HG02973 (cell line): ENCODE data around the gene C19orf85.
"Not testable (repeated sequence)": the region's sequence is repeated elsewhere in the genome, so short reads cannot be mapped to it uniquely, and the experiment has no call there.

Source experiments
- ATAC-seq: cut with Tn5 transposase; IDR thresholded peaks from one replicate; pipeline ENCODE4 v1.9.1; 2021; ENCODE audit warnings: moderate library complexity; ENCODE audit not compliant: unreplicated experiment

Gene C19orf85

DNA sequence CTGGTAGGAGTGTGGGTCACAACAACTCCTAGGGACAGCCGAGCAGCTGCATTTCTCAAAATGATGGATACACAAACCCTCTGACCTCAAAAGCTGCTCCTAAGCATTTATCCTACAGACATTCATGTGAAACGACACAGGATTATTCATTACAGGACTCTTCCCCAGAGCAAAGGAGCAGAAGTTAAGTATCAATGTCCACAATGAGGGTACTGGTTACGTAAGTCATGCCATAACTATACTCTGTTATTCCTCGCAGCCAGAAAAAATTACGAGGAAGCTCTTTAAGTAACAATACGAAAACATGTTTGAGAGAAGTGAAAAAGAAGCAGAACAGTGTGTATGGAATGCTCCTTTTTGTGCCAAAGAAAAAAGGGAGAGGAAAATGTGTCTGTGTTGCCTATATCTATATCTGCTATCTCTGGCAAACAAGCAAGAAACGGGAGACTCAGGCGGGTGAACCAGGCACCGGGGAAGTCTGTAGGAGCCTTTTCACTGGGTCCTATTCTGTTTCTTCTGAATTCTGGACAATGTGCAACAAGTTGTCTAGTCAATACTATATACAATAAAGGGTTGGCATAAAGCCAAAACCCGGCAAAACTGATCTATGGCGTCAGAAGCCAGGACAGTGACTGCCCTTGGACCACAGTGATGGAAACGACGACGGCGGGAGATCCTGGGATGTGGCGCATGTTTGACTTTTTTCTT lies 4.4 kb downstream of the C19orf85 start:
- no peak for ATAC-seq

- ATAC-seq: no peak
Measured at GRCh38 chr19:55459551-55459949, 5.0 kb downstream of the C19orf85 start.

DNA sequence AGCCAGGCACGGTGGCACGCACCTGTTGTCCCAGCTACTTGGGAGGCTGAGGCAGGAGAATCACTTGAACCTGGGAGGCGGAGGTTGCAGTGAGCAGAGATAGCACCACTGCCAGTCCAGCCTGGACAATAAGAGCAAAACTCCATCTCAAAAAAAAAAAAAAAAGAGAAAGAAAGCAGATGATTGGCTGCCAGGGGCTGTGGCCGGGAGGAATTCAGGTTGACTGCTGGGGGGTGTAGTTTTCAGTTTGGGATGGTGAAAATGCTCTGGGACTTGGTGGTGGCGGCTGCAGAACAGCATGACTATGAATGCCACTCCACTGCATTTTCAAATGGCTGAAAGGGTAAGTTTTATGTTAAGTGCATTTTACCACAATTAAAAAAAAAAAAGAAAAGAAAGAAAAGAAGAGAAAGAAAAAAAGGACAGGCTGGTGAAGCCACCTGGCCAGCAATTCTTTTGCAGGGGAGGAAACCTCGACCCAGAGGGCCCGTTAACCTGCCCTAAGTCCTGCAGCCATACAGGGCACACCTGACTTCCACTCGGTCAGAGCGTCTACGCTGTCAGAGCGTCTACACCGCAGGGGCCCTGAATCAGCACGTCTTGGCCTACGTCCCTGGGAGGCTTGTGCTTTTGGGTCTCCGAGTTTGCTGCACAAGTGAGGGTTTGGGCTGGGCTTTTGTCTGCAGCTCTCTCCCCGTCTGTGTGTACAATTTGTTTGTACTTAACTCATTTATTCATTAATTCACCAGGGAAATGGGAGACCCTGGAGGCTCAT lies 6.7 kb downstream of the C19orf85 start:
- ATAC-seq: no peak

GRCh38 chr19:55456347-55456746 lies 8.2 kb downstream of the C19orf85 start:
- no peak for ATAC-seq

- ATAC-seq: no peak
Measured at GRCh38 chr19:55455576-55456235, 8.8 kb downstream of the C19orf85 start.

DNA sequence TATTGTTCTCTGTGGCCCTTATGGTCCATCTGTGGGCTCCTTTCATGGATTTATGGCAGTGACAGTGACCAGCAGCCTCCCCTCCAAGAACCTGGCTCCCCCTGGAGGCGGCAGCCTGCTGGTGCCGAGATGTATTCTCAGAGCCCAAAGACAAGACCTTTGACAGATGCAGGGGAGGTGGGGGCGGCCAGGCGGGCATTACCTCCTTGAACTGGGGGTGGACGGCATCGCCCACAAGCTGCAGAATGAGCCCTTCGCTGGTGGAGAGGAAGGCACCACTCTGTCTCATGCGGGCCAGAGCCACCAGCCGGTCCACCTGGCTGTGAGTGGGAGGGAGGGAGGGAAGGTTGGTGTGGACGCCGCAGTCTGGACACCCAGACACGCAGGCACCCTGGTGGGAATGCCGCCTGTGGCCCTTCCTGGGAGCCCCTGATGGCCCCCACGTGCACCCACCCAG lies 9.7 kb downstream of the C19orf85 start:
- ATAC-seq: no peak

GRCh38 chr19:55453511-55454260 lies 10.9 kb downstream of the C19orf85 start:
- no peak for ATAC-seq

- no peak for ATAC-seq
Measured at GRCh38 chr19:55452749-55453346, 11.7 kb downstream of the C19orf85 start.

DNA sequence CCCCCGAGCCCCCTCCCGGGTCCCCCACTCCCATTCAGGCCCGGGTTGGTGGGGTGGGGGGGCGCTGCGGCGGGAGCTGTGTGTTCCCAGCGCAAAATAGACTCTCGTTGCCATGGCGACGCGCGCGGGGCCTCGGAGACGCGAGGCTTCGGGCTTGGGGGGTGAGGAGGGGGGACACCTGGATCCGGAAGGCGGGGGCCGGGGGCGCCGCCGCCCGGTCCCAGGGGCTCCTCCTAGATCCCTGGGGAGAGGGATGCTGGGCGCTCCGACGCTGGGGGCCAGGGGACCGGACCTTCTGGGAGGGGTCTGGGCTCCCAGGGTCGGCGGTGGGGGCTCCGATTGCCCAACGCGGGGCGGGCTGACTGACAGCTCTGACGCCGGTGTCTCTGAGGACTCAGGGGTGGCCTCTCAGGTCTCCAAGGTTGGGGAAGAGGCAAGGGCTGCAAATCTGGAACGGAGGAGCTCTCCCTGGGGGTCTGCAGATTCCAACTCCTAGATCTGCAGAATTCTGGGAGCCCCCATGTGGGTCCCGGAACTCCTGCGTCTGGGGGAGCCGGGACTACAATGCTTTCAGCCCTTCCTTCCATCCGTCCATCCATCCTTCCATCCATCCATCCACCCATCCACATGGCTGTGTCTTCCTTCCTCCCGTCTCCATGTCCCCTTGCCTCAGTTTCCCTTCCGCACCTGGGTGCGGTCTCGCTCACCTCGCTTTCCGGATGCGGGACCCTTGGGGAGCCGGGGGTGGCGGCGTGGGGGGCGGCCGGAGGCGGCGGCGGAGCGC lies 12.4 kb downstream of the C19orf85 start:
- ATAC-seq: no peak

GRCh38 chr19:55451163-55451964 lies 13.2 kb downstream of the C19orf85 start:
- no peak for ATAC-seq

DNA sequence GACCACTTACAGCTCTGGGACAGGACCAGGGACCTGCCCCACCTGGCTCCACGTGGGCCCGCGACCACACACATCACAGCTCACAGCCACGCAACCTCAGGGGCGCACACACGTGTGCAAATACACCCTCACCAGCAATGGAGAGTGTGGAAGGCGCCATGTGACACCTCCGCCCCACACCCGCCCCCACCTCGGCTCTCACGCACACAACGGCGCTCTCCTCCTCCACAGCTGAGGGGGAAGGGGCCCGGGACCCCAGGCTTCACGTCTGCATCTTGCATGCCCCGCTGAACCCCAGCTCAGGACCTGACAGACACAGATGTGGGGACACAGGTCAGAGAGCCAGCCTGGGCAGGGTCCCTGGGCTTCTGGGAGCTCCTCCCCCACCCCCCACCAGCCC lies 15.1 kb downstream of the C19orf85 start:
- no peak for ATAC-seq

GRCh38 chr19:55448175-55448490 lies 16.4 kb downstream of the C19orf85 start:
- ATAC-seq: not testable (repeated sequence)

GRCh38 chr19:55447421-55448174 lies 17.0 kb downstream of the C19orf85 start:
- no peak for ATAC-seq

DNA sequence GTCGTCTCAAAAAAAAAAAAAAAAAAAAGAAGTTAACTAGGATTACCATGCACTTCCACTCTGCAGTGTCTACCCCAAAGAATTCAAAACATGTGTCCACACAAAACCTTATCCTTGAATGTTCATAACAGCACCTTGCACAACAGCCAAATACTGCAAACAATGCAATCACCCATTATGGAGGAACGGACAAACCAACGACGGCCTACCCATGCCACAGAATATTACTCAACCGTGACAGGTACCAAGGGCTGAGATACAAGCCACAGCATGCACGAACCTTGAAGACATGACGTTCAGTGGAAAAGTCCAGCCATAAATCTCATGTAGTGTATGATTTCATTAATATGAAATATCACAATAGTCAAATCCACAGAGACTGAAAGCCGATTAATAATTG lies 18.5 kb downstream of the C19orf85 start:
- no peak for ATAC-seq

- no peak for ATAC-seq
Measured at GRCh38 chr19:55444646-55445045, 19.9 kb downstream of the C19orf85 start.

GRCh38 chr19:55443824-55444480 lies 20.6 kb downstream of the C19orf85 start:
- ATAC-seq: no peak

DNA sequence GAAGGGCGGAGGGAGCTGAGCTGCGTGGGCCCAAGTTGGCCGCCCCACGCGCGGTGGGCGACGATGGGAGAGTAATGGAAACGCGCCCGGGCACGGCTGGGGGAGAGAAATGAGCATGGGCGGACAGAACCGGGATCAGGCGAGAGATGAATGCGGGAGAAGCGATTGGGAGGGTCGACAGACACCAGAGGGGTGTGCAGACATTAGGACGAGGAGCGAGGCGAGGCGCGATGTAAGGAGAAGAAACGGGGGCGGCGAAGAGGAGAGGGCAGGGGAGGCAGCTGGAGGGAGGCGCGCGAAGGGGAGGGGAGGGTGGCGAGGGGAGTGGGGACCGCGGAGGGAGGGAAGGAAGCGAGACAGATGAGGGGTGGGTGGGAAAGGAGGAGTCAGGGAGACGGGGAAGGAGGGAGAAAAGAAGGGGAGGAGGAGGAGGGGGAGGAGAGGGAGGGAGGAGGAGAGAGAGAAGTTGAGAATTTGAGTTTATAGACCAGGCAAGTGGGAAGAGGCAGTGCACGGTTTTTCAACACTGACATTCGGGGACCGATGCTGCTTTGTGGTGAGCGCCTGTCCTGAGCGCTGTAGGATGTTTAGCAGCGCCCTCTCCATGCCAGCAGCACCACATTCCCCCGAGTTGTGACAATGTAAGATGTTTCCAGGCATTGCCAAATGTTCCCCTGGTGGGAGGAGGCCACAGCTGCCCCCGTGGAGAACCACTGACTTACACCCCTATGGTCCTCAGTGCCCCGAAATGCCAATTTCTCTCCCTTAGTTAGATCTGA lies 21.3 kb downstream of the C19orf85 start, which contains the start of gene SHISA7:
TSS of gene SHISA7 (minus strand) at position 256 of the 779 bp plus-strand sequence. CDS start 437 bp downstream, outside the sequence.
- no peak for ATAC-seq
